Loucy (cell line): ENCODE data around the gene AHNAK.

ENCODE experiments used
- CTCF ChIP-seq: fragments of 200-600 bp; sonication (generic); conservative IDR thresholded peaks from 2 replicates; pipeline ENCODE4 v1.5.1; 2014; ENCODE audit warnings: mild to moderate bottlenecking, antibody characterized with exemption, low read length
- EZH2phosphoT487 ChIP-seq: fragments of 200-600 bp; IDR thresholded peaks from 2 replicates; pipeline ENCODE4 v1.6.1; 2018; ENCODE audit warnings: antibody characterized with exemption, mild to moderate bottlenecking, moderate library complexity, borderline replicate concordance

- TF ChIP-seq CTCF (no peak), EZH2phosphoT487 (no peak)
Observed at GRCh38 chr11:62383822-62384221, 162.8 kb downstream of the AHNAK start.
